AG10803 (cell line): Measurements from ENCODE around the gene DGCR2.

Experiments
- DNase-seq: peaks from one replicate; pipeline ENCODE4 v3.0.0; 2010; ENCODE audit warnings: low read depth
- H3K4me3 ChIP-seq: 2 replicates; pipeline ENCODE4 v1.5.1; 2011; ENCODE audit warnings: mild to moderate bottlenecking, low read length, control low read depth
- TF ChIP-seq, protein P1 (sequence below): conservative IDR thresholded peaks from 2 replicates; pipeline ENCODE4 v1.5.1; 2011; ENCODE audit warnings: mild to moderate bottlenecking, low read length, control low read depth, inconsistent platforms

The DGCR2 gene

DNA sequence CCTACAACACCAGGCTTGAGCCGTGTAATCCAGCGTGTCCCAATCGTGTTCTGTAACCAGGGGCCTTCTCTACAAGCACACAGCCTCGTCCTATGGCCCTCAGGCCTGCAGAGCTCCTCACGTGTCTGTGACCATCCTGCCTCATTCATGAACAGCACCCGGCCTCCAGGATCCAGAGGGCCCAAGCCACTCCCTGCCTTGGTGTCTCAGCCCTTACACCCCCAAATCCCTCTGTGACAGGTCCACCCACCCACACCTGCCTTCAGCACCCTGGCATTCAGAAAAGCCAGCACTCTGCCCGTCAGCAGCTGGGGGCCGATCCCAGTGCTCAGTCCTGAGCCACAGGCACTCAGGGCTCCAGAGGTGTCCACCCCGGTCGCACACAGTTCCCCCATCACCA is 14.7 kb upstream of the DGCR2 start:
- no peak for DNase-seq
- TF ChIP-seq, protein P1, sequence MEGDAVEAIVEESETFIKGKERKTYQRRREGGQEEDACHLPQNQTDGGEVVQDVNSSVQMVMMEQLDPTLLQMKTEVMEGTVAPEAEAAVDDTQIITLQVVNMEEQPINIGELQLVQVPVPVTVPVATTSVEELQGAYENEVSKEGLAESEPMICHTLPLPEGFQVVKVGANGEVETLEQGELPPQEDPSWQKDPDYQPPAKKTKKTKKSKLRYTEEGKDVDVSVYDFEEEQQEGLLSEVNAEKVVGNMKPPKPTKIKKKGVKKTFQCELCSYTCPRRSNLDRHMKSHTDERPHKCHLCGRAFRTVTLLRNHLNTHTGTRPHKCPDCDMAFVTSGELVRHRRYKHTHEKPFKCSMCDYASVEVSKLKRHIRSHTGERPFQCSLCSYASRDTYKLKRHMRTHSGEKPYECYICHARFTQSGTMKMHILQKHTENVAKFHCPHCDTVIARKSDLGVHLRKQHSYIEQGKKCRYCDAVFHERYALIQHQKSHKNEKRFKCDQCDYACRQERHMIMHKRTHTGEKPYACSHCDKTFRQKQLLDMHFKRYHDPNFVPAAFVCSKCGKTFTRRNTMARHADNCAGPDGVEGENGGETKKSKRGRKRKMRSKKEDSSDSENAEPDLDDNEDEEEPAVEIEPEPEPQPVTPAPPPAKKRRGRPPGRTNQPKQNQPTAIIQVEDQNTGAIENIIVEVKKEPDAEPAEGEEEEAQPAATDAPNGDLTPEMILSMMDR, result no peak
- no peak overlapping the region for H3K4me3 ChIP-seq

DNA sequence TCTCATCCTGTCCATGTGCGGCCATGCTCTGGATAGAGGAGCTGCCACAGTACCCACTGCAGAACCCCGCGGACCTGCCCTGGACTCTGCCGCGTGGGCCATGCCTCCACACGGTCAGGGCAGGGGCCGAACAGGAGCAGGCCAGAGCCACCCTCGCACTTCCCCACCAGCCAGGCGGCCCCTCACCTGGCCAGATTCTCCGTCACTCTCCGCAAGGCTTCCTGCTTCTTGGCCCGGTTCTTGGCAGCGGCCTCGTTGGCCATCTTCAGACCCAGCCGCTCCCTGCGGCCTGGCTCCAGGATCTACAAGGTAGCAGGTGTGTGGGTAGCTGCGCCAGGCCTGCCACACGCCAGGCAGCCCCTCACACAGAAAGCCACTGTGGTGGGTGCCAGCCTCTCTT is 12.7 kb upstream of the DGCR2 start:
- DNase-seq, result no peak
- TF ChIP-seq, protein P1, result no peak
- no peak overlapping the region for H3K4me3 ChIP-seq

DNA sequence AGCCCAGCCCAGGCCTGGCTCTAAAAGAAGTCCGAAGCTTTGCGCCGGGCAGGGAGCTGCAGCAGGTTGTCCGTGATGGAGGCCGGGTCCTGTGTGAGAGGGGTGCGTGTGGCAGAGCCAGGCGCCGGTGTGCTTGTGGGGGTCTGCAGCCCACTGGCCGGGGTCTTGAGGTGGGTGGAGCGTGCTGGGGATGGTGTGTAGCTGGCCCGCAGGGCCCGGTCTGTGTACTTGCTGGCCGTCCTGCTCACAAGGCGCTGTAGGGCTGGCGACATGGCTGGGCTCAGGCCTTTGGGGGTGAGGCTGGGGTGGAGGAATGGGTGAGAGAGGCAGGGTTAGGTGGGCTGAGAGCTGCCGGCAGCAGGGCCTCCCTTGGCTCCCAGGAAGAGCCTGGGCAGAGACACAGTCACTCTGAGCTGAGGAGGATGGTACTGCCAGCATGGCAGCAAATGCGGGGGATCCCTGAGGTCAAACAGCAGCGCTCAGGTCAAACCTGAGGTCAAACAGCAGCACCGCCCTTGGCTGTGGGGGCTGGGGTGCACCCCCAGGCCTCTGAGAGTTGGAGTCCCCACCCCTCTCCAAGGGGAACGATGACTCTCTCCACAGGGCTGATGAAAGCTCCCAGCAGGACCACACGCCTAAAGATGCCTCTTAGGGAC is 12.1 kb upstream of the DGCR2 start:
- no peak overlapping the region for H3K4me3 ChIP-seq
- DNase-seq, result no peak
- TF ChIP-seq, protein P1, result no peak

GRCh38 chr22:19133561-19133960 is 11.3 kb upstream of the DGCR2 start:
- DNase-seq, result no peak
- TF ChIP-seq, protein P1, result no peak

GRCh38 chr22:19132693-19133400 is 10.6 kb upstream of the DGCR2 start:
- TF ChIP-seq, protein P1, result no peak
- H3K4me3 ChIP-seq, result no peak overlapping the region
- no peak for DNase-seq

More at GRCh38 chr22:19133561-19133960, 11.3 kb upstream of the DGCR2 start:
- H3K4me3 ChIP-seq, result no peak overlapping the region

GRCh38 chr22:19132153-19132552 is 9.9 kb upstream of the DGCR2 start:
- TF ChIP-seq, protein P1, result no peak
- no peak overlapping the region for H3K4me3 ChIP-seq
- DNase-seq, result no peak

DNA sequence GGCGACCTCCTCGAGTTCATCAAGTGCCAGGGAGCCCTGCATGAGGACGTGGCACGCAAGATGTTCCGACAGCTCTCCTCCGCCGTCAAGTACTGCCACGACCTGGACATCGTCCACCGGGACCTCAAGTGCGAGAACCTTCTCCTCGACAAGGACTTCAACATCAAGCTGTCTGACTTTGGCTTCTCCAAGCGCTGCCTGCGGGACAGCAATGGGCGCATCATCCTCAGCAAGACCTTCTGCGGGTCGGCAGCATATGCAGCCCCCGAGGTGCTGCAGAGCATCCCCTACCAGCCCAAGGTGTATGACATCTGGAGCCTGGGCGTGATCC is 9.4 kb upstream of the DGCR2 start:
- DNase-seq, result no peak
- H3K4me3 ChIP-seq, result no peak overlapping the region
- TF ChIP-seq, protein P1, result no peak
